GM23338 (cell line): Measurements from ENCODE around the gene GHDC. TPM values are rescaled to one million over a fixed set of nuclear protein-coding genes. Genes with fewer than 3 reads are reported as not detected.

ENCODE experiments used
- ATAC-seq: fragments of 200-7000 bp; cut with Tn5 transposase; 3 replicates; pipeline ENCODE4 v1.9.1; 2020
- DNase-seq: peaks from one replicate; pipeline ENCODE4 v3.0.0-alpha.2; 2015; ENCODE audit warnings: low spot score
- H2AFZ ChIP-seq: fragments of 200-600 bp; sonication (generic); 2 replicates; pipeline ENCODE4 v1.8.0; 2016; ENCODE audit warnings: antibody characterized with exemption, mild to moderate bottlenecking, moderate library complexity
- H3F3A ChIP-seq: fragments of 200-600 bp; sonication (generic); replicated peaks from 2 replicates; pipeline ENCODE4 v1.8.0; 2017; ENCODE audit warnings: antibody characterized with exemption, mixed run types, low read depth
- H3K27ac ChIP-seq: fragments of 200-600 bp; sonication (generic); 2 replicates; pipeline ENCODE4 v1.6.1; 2016; ENCODE audit warnings: low read depth
- H3K27me3 ChIP-seq: fragments of 200-600 bp; sonication (generic); 2 replicates; pipeline ENCODE4 v1.8.0; 2016; ENCODE audit warnings: mild to moderate bottlenecking, mixed run types, moderate library complexity; ENCODE audit not compliant: insufficient read depth
- H3K36me3 ChIP-seq: fragments of 200-600 bp; sonication (generic); 2 replicates; pipeline ENCODE4 v1.8.0; 2016; ENCODE audit warnings: mild to moderate bottlenecking; ENCODE audit not compliant: insufficient read depth
- H3K4me1 ChIP-seq: fragments of 200-600 bp; sonication (generic); 2 replicates; pipeline ENCODE4 v1.8.0; 2016; ENCODE audit warnings: mild to moderate bottlenecking, moderate library complexity; ENCODE audit not compliant: insufficient read depth
- H3K4me2 ChIP-seq: fragments of 200-600 bp; sonication (generic); 2 replicates; pipeline ENCODE4 v1.7.1; 2017; ENCODE audit warnings: mixed run types
- H3K4me3 ChIP-seq: fragments of 200-600 bp; sonication (generic); 2 replicates; pipeline ENCODE4 v1.6.1; 2016; ENCODE audit warnings: mixed run types
- H3K79me2 ChIP-seq: fragments of 200-600 bp; sonication (generic); replicated peaks from 2 replicates; pipeline ENCODE4 v1.8.0; 2017; ENCODE audit warnings: mild to moderate bottlenecking; ENCODE audit not compliant: insufficient read depth
- H3K9me2 ChIP-seq: fragments of 200-600 bp; sonication (generic); 2 replicates; pipeline ENCODE4 v1.8.0; 2017; ENCODE audit not compliant: insufficient read depth
- H4K20me1 ChIP-seq: fragments of 200-600 bp; sonication (generic); replicated peaks from 2 replicates; pipeline ENCODE4 v1.8.0; 2017; ENCODE audit warnings: mild to moderate bottlenecking; ENCODE audit not compliant: insufficient read depth
- H3K27ac Mint-ChIP-seq: 2 replicates; pipeline ENCODE4 v1.8.0; 2020; ENCODE audit warnings: inconsistent platforms, mild to moderate bottlenecking, moderate library complexity, mixed read lengths
- H3K27me3 Mint-ChIP-seq: 3 replicates; pipeline ENCODE4 v1.8.0; 2022; ENCODE audit warnings: low read depth, mild to moderate bottlenecking, moderate library complexity, mixed read lengths, inconsistent platforms; ENCODE audit not compliant: insufficient read depth, poor library complexity
- H3K36me3 Mint-ChIP-seq: 3 replicates; pipeline ENCODE4 v1.8.0; 2021; ENCODE audit warnings: low read depth, mild to moderate bottlenecking, inconsistent platforms, moderate library complexity, mixed read lengths
- H3K4me1 Mint-ChIP-seq: 3 replicates; pipeline ENCODE4 v1.8.0; 2020; ENCODE audit warnings: mild to moderate bottlenecking, inconsistent platforms, mixed read lengths
- H3K4me3 Mint-ChIP-seq: 3 replicates; pipeline ENCODE4 v1.8.0; 2021; ENCODE audit warnings: moderate library complexity, mild to moderate bottlenecking, inconsistent platforms, mixed read lengths
- H3K9me3 Mint-ChIP-seq: 3 replicates; pipeline ENCODE4 v1.8.0; 2020; ENCODE audit warnings: moderate library complexity, mild to moderate bottlenecking, inconsistent platforms, mixed read lengths
- CTCF ChIP-seq, 2 experiments: fragments of 200-600 bp in 1 of 2; sonication (generic) in 1 of 2; conservative IDR thresholded peaks; 2 replicates each; pipeline versions ENCODE4 v1.5.1 to v1.6.1; 2016 to 2017; ENCODE audit warnings: antibody characterized with exemption in 2 of 2, low read depth in 2 of 2, mild to moderate bottlenecking in 2 of 2, moderate library complexity in 1 of 2
- JUNB ChIP-seq: IDR thresholded peaks from one replicate; pipeline ENCODE4 v1.6.1; 2016; ENCODE audit warnings: antibody characterized with exemption; ENCODE audit not compliant: unreplicated experiment
- REST ChIP-seq: IDR thresholded peaks from one replicate; pipeline ENCODE4 v1.6.1; 2018; ENCODE audit warnings: antibody characterized with exemption; ENCODE audit not compliant: unreplicated experiment
- ZNF114 ChIP-seq: fragments of 250-450 bp; sonication (Bioruptor Pico); IDR thresholded peaks from 2 replicates; pipeline ENCODE4 v1.5.0; 2020; ENCODE audit warnings: mild to moderate bottlenecking, moderate library complexity
- ZNF331 ChIP-seq: fragments of 250-450 bp; sonication (Bioruptor Pico); IDR thresholded peaks from 2 replicates; pipeline ENCODE4 v1.5.0; 2020; ENCODE audit warnings: low read depth, mild to moderate bottlenecking, moderate library complexity
- ZNF462 ChIP-seq: fragments of 250-450 bp; sonication (Bioruptor Pico); IDR thresholded peaks from 2 replicates; pipeline ENCODE4 v1.5.0; 2020; ENCODE audit warnings: mild to moderate bottlenecking, moderate library complexity
- polyA plus RNA-seq: library from polyadenylated mRNA; unstranded; fragments of >200 nt; fragmentation: Nextera tagmentation; extraction: Ambion mirVana; gene quantifications from 2 replicates; pipeline ENCODE4 v1.2.1, GENCODE V29; 2016
- total RNA-seq: library from RNA; depleted of rRNA; stranded (reverse); fragments of >200 nt; shearing (Covaris generic); gene quantifications from 2 replicates; pipeline ENCODE4 v1.2.3, GENCODE V29; 2014

The GHDC gene
- total and polyA plus RNA-seq, 2 experiments from 2014 or later: 4.0 to 13.8 TPM

GRCh38 chr17:42169351-42169750 is 24.9 kb downstream of the GHDC start (continued):
- TF ChIP-seq ZNF462 (CRISPR knock-in tag) (no peak), CTCF (conservative IDR thresholded peaks at IDR 0.05; ENCODE audit: low read depth in 2 of 2) (no peak), ZNF114 (CRISPR knock-in tag) (no peak)

GRCh38 chr17:42167807-42168206 is 26.5 kb downstream of the GHDC start:
- Histone ChIP-seq H2AFZ (no peak overlapping the region), H3K4me1 (no peaks in the 10 kb centered on the region; the same call in 1 of the 2 replicates), H3K4me3 (no peak overlapping the region), H3F3A (no peaks in the 10 kb centered on the region), H3K27me3 (no peaks in the 10 kb centered on the region), H3K36me3 (no peaks in the 10 kb centered on the region), H3K79me2 (no peaks in the 10 kb centered on the region), H3K9me2 (no peaks in the 10 kb centered on the region), H3K27ac (no peak overlapping the region), H4K20me1 (no peaks in the 10 kb centered on the region; the same call in 1 of the 2 replicates), H3K4me2 (no peak overlapping the region)
- Mint-ChIP-seq H3K27me3 (peaks cover 20% of the 10 kb centered on the region), H3K36me3 (no peaks in the 10 kb centered on the region), H3K4me3 (no peak overlapping the region), H3K27ac (no peak overlapping the region), H3K9me3 (no peaks in the 10 kb centered on the region), H3K4me1 (peaks cover 4% of the 10 kb centered on the region)
- no peak for DNase-seq
- ATAC-seq: no peak
- TF ChIP-seq JUNB (no peak), REST (no peak), CTCF (conservative IDR thresholded peaks at IDR 0.05; ENCODE audit: low read depth in 2 of 2) (no peak), ZNF331 (no peak), ZNF114 (CRISPR knock-in tag) (no peak)
